Upper lobe of left lung (tissue), 6 donors: ENCODE measurements around the gene LMOD1. TPM values are rescaled to one million over a fixed set of nuclear protein-coding genes. Genes with fewer than 3 reads are reported as not detected.
"Not testable (repeated sequence)": the region's sequence is repeated elsewhere in the genome, so short reads cannot be mapped to it uniquely, and the experiment has no call there.

ENCODE experiments used
- ATAC-seq, 2 donors: fragments of 200-7000 bp; cut with Tn5 transposase; one replicate each; pipeline ENCODE4 v1.9.1; 2022; ENCODE audit warnings: mild to moderate bottlenecking in 2 of 2, moderate library complexity in 2 of 2; ENCODE audit not compliant: low FRiP score in 2 of 2
- DNase-seq, 2 donors: peaks; one replicate each; pipeline ENCODE4 v3.0.0-alpha.2; 2019 to 2020
- H3K27ac ChIP-seq, 4 donors: fragments of 200-600 bp; sonication (generic); one replicate each; pipeline ENCODE4 v1.5.1; 2016 to 2019
- H3K27me3 ChIP-seq, 4 donors: fragments of 200-600 bp; sonication (generic); one replicate each; pipeline ENCODE4 v1.5.1; 2017 to 2019
- H3K36me3 ChIP-seq, 4 donors: fragments of 200-600 bp; sonication (generic); one replicate each; pipeline ENCODE4 v1.5.1; 2016 to 2019
- H3K4me1 ChIP-seq, 4 donors: fragments of 200-600 bp; sonication (generic); one replicate each; pipeline ENCODE4 v1.5.1; 2018 to 2019
- H3K4me3 ChIP-seq, 4 donors: fragments of 200-600 bp; sonication (generic); one replicate each; pipeline ENCODE4 v1.5.1; 2017 to 2019; ENCODE audit warnings: mild to moderate bottlenecking in 2 of 4, moderate library complexity in 1 of 4
- H3K9me3 ChIP-seq, 4 donors: fragments of 200-600 bp; sonication (generic); one replicate each; pipeline ENCODE4 v1.5.1; 2018 to 2019
- EP300 ChIP-seq, 4 donors: sonication (generic); formaldehyde crosslinking; IDR thresholded peaks; one replicate each; pipeline ENCODE4 v1.5.1; 2017; ENCODE audit warnings: antibody characterized with exemption in 4 of 4, control low read depth in 2 of 4
- POLR2A ChIP-seq, 4 donors: fragments of 450-650 bp; IDR thresholded peaks; one replicate each; pipeline ENCODE4 v1.5.1; 2016 to 2017; ENCODE audit warnings: antibody characterized with exemption in 4 of 4, mild to moderate bottlenecking in 2 of 4
- POLR2AphosphoS5 ChIP-seq, 2 donors: sonication (generic); formaldehyde crosslinking; IDR thresholded peaks; one replicate each; pipeline ENCODE4 v1.5.1; 2017; ENCODE audit warnings: antibody characterized with exemption in 2 of 2
- WGBS, 2 donors: methylation state at CpG; one replicate each; pipeline ENCODE4 v1.1.5; 2017 to 2018; 5-methylcytosine and 5-hydroxymethylcytosine counted together
- total RNA-seq, 6 donors: library from RNA; depleted of rRNA in 4 of 6; stranded (reverse); fragments of >200 nt in 4 of 6; gene quantifications; one replicate each; pipeline versions ENCODE4 v1.1.0 to v1.2.1, GENCODE V29; 2016 to 2021
- TF ChIP-seq, protein P1 (sequence below), 6 experiments: fragments of 450-650 bp in 4 of 6; fragments of 200-600 bp in 2 of 6; sonication (generic) in 2 of 6; IDR thresholded peaks; one replicate each; pipeline ENCODE4 v1.5.1; 2016 to 2019; ENCODE audit warnings: antibody characterized with exemption in 6 of 6
- donor health status: DM: no; HTN: no; CAD: no; lungs with moderate emphysema.
- donor health status: DM: no; HTN: yes; CAD: no; lungs with severe emphysema.

The LMOD1 gene
- total RNA-seq, 6 donors from 2014 or later: 16.6 to 28.1 (median 22.9) TPM

DNA sequence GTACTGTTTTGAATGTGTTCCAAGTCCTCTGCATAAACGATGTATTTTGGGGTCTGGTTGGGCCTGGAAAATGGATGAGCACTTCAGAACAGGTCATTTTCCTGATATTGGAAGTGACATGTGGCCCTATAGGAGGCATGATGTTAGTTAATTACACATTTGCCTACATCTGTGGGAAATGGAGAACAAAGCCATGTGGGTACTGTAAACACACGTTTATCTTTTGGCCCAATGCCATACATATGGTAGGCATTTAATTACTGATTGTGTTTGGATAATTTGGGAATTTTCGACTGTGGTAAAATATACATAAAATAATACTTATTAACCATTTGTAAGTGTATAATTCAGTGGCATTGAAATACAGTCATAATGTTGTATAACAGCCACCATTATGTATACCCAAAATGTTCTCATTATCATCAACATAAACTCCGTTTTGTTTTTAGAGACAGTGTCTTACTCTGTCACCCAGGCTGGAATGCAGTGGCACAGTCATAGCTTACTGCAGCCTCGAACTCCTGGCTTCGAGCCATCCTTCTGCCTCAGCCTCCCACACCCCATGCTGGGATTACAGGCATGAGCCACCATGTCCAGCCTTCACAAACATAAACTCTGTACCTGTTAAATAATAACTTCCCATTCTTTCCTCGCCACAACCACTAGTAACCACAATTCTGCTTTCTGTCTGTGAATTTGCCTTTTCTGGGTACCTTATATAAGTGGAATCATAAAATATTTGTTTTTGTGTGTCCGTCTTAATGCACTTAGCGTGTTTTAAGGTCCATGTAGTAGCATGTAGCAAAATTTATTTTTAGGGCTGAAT lies 24.2 kb upstream of the LMOD1 start:
- no peaks in the 10 kb centered on the region for H3K9me3 ChIP-seq
- H3K27ac ChIP-seq: no peak overlapping the region
- WGBS, 2 donors: 60 to 61% methylated on average over 9 of the region's 9 CpGs
- no peak overlapping the region for H3K4me3 ChIP-seq
- TF ChIP-seq, protein P1, sequence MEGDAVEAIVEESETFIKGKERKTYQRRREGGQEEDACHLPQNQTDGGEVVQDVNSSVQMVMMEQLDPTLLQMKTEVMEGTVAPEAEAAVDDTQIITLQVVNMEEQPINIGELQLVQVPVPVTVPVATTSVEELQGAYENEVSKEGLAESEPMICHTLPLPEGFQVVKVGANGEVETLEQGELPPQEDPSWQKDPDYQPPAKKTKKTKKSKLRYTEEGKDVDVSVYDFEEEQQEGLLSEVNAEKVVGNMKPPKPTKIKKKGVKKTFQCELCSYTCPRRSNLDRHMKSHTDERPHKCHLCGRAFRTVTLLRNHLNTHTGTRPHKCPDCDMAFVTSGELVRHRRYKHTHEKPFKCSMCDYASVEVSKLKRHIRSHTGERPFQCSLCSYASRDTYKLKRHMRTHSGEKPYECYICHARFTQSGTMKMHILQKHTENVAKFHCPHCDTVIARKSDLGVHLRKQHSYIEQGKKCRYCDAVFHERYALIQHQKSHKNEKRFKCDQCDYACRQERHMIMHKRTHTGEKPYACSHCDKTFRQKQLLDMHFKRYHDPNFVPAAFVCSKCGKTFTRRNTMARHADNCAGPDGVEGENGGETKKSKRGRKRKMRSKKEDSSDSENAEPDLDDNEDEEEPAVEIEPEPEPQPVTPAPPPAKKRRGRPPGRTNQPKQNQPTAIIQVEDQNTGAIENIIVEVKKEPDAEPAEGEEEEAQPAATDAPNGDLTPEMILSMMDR (IDR thresholded peaks at IDR 0.05): no peak
- TF ChIP-seq EP300 (IDR thresholded peaks at IDR 0.05): no peak
- peaks cover 0 to 7% (median 2%) of the 10 kb centered on the region in 4 donors for H3K4me1 ChIP-seq
- DNase-seq (no peak), ATAC-seq (no peak)
- H3K36me3 ChIP-seq: peaks cover 14 to 54% (median 36%) of the 10 kb centered on the region in 4 donors
- no peaks in the 10 kb centered on the region for H3K27me3 ChIP-seq

DNA sequence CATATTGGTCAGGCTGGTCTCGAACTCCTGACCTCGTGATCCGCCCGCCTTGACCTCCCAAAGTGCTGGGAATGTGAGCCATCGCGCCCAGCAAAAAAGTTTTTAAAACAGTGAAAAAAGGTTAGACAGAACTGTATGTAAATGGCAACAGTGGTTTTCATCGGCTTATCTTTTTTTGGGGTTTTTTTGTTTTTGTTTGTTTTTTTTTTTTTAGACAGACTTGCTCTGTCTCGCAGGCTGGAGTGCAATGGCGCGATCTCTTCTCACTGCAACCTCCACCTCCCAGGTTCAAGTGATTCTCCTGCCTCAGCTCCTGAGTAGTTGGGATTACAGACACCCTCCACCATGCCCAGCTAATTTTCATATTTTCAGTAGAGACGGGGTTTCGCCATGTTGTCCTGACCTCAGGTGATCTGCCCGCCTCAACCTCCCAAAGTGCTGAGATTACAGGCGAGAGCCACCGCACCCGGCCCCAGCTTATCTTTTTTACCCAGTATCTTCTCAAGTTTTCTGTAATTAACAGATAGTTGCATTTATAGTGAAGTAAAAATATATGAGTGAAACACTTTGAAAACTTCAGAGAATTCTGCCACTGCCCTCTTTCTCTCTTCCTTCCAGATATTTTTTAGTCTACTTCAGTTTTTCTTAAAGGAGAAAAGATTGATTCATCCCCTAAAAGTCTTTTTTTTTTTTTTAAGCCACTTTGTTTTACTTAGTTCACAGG lies 22.0 kb upstream of the LMOD1 start:
- H3K27me3 ChIP-seq: no peaks in the 10 kb centered on the region
- H3K4me1 ChIP-seq: peaks cover 0 to 7% (median 2%) of the 10 kb centered on the region in 4 donors
- DNase-seq (no peak), ATAC-seq (no peak)
- no peaks in the 10 kb centered on the region for H3K9me3 ChIP-seq
- H3K27ac ChIP-seq: no peak overlapping the region
- TF ChIP-seq POLR2A (IDR thresholded peaks at IDR 0.05): no peak
- TF ChIP-seq POLR2AphosphoS5 (IDR thresholded peaks at IDR 0.05): no peak
- no peak for TF ChIP-seq EP300 (IDR thresholded peaks at IDR 0.05)
- TF ChIP-seq, protein P1 (IDR thresholded peaks at IDR 0.05): no peak
- H3K36me3 ChIP-seq: peaks cover 23 to 76% (median 57%) of the 10 kb centered on the region in 4 donors
- WGBS, 2 donors: 89 to 91% methylated on average over 16 of the region's 16 CpGs
- no peak overlapping the region for H3K4me3 ChIP-seq

DNA sequence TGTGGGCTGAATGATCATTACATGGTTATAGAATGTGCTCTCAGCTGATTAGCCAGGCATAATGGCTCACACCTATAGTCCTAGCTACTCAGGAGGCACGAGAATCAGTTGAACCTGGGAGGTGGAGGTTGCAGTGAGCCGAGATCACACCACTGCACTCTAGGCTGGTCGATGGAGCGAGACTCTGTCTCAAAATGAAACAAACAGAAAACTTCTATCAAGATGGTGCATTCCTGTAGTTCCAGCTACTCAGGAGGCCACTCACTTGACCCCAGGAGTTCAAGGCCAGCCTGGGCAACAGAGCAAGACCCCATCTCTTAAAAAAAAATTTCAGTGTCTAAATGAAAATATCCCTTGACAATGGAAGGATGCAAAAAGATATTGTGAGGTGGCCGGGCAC lies 19.8 kb upstream of the LMOD1 start:
- Histone ChIP-seq H3K4me1 (no peaks in the 10 kb centered on the region), H3K36me3 (peaks cover 30 to 97% (median 73%) of the 10 kb centered on the region in 4 donors), H3K27ac (no peak overlapping the region), H3K27me3 (no peaks in the 10 kb centered on the region), H3K9me3 (no peaks in the 10 kb centered on the region), H3K4me3 (no peak overlapping the region)
- TF ChIP-seq, protein P1 (IDR thresholded peaks at IDR 0.05): no peak
- TF ChIP-seq EP300 (IDR thresholded peaks at IDR 0.05): no peak
- TF ChIP-seq POLR2AphosphoS5 (IDR thresholded peaks at IDR 0.05): no peak
- TF ChIP-seq POLR2A (IDR thresholded peaks at IDR 0.05): no peak
- ATAC-seq (no peak), DNase-seq (no peak)
- WGBS, 2 donors: 92 to 96% methylated on average over 5 of the region's 5 CpGs

DNA sequence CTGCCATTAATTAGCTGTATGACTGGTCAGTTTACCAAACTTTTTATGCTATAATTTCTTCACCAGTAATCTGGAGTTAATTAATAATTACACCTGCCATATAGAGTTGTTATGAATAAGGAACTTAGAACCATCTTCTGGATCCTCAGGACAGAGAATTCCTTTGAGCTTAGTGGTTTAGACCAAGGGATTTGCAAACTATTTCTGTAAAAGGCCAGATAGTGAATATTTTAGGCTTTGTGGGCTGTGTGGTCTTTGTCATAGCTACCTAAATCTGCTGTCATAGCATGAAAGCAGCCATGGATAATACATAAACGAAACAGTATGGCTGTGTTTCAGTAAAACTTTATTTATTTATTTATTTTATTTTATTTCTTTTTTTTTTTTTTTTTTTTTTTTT lies 17.9 kb upstream of the LMOD1 start:
- Histone ChIP-seq H3K36me3 (peaks cover 22 to 97% (median 70%) of the 10 kb centered on the region in 4 donors), H3K27me3 (no peaks in the 10 kb centered on the region), H3K4me3 (no peak overlapping the region), H3K27ac (no peak overlapping the region), H3K9me3 (no peaks in the 10 kb centered on the region), H3K4me1 (no peaks in the 10 kb centered on the region)
- ATAC-seq: no peak
- TF ChIP-seq, protein P1 (IDR thresholded peaks at IDR 0.05): no peak
- no peak for TF ChIP-seq POLR2AphosphoS5 (IDR thresholded peaks at IDR 0.05)
- no peak for TF ChIP-seq POLR2A (IDR thresholded peaks at IDR 0.05)
- TF ChIP-seq EP300 (IDR thresholded peaks at IDR 0.05): no peak
- no peak for DNase-seq
- WGBS, 2 donors: 89 to 97% methylated on average over 1 of the region's 1 CpG

DNA sequence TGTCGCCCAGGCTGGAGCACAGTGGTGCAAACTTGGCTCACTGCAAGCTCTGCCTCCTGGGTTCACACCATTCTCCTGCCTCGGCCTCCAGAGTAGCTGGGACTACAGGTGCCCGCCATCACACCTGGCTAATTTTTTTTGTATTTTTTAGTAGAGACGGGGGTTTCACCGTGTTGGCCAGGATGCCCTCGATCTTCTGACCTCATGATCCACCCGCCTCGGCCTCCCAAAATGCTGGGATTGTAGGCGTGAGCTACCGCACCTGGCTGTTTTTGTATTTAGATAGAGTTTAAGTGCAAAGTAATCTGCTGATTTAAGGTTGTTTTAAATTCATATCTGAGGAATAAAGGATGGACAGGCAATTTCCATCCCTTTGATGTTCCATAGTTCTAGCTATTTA lies 16.0 kb upstream of the LMOD1 start:
- not testable (repeated sequence) for ATAC-seq, H3K27me3 ChIP-seq, DNase-seq, H3K9me3 ChIP-seq, H3K4me1 ChIP-seq, H3K4me3 ChIP-seq, H3K27ac ChIP-seq
- WGBS, 2 donors: 92 to 97% methylated on average over 10 of the region's 10 CpGs
- H3K36me3 ChIP-seq: peaks cover 22 to 97% (median 72%) of the 10 kb centered on the region in 4 donors
